GM18870 (cell line): ENCODE results near the gene ZIC5.

Source experiments
- ATAC-seq: cut with Tn5 transposase; IDR thresholded peaks from one replicate; pipeline ENCODE4 v1.9.1; 2021; ENCODE audit warnings: moderate library complexity; ENCODE audit not compliant: unreplicated experiment

The ZIC5 gene

DNA sequence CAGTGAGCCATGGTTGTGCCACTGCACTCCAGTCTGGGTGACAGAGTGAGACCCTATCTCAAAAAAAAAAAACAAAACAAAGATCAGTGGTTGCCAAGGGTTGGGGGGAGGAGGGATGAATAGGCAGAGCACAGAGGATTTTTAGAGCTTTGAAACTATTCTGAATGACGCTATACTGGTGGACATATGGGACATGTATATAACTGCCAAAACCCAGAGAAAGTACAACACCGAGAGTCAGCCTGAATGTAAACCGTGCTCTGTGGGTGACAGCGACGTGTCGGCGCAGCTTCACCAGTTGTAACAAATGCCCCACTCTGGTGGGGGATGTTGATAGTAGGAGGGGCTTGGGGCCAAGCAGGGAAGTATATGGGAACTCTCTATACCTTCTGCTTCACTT lies 32.9 kb downstream of the ZIC5 start:
- ATAC-seq = no peak

DNA sequence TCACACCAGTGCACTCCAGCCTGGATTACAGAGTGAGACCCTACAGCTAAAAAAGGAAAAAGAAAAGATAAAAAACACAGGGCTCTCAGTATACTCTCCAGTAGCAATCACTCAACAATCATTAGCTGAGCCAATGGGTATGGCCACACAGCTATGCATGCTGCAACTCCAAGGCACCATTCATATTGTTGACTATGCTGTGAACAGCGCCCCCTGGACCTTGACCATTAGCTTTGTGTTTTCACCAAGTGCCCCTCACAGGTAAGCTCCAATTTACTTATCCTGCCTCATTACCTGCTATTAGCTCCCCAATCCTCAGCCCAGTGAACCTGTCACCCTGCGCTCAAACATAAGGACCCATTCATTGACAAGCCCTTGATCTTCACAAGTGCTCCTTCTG lies 35.8 kb downstream of the ZIC5 start:
- ATAC-seq = no peak

DNA sequence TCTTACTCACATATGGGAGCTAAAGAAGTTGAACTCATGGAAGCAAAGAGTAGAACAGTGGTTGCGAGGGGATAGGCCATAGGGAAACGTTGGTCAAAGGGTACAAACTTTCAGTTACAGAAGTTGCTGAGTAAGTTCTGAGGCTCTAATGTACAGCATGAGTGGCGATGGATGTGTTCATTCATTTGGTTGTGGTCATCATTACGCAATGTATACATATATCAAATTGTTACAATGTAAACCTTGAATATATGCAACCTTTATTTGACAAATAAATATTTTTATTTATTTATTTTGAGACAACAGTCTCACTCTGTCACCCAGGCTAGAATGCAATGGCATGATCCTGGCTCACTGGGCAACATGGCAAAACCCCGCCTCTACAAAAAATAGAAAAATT lies 38.7 kb downstream of the ZIC5 start:
- ATAC-seq = no peak

DNA sequence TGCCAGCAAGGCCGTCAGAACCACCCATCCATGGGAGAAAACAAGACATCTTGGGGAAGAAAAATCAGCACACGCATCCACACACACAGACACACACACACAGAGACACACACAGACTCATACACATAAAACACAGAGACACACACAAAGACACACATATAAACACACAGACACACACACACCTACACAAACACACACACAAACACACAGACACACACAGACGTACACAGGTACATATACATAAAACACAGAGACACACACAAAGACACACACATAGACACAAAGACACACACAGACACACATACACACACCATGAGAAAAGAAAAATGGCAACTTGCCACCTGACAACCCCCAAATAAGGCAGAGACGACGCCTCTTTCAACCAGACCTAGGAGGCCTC lies 40.6 kb downstream of the ZIC5 start:
- no peak for ATAC-seq

DNA sequence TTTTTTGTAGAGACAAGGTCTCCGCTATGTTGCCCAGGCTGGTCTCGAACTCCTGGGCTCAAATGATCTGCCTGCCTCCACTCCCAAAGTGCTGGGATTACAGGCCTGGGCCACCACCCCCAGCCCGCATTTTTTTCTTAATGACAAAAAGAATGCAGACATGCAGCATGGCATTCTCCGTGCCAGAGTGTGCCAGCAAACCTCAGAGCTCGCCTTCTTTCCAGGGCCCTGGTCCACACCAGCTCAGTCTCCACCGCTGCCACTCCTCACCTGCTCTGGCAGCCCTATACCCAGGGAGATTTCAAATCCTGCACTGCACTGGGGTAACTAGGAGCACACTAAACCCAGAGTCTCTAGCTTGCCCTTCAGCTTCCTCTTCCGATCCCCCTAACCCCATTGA lies 41.7 kb downstream of the ZIC5 start:
- no peak for ATAC-seq

DNA sequence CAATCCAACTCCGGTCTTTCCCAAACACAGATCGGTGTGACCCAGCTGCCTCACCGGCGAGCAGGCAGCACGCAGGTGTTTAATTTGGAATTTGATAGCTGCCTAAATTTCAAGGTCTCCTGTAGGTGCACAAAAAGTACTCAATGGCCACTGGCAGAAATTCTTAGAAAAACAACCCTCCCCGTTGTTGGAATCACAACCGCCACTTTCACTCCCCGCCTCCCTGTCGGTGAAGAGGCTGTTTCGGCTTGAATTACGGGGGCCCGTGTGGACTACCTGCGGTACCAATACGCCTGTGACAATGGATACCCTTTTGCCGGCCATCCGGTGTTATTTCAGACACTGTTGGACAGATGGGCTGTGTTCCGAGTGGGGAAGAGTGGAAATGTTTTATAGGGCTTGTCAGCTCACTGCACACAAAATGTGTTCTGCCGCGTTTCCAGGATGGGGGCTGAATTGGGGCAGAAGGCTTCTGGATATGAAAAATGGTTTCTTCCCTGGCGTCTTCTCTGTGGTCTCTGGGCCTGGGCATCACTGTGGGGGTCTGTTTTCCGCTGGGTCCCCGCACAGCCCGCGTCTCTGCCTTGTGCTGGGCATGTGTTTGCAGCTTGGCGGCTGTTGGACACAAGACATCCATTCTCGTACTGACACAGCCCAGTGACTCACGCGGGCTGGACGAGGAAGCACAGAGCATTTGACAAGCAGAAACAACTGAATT lies 45.4 kb downstream of the ZIC5 start:
- no peak for ATAC-seq

DNA sequence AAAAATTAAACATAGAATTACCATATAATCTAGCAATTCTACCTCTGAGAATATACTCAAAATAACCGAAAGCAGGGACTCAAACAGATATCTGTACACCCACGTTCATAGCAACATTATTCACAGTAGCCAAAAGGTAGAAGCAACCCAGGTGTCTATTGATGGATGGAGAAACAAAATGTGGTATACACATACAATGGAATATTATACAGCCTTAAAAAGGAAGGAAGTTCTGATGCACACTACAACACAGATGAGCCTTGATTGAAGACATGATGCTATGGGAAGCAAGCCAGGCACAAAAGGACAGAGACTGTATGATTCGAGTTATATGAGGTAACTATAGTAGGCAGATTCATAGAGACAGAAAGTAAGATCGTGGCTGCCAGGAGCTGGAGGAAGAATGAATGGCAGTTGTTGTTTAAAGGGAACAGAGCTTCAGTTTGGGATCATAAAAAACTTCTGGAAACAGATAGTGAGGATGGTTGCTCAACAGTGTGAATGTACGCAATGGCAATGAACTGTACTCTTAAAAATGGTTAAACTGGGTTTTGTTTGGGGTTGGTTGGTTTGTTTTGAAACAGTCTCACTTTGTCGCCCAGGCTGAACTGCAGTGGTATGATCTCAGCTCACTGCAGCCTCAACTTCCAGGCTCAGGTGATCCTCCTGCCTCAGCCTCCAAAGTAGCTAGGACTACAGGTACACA lies 47.5 kb downstream of the ZIC5 start:
- no peak for ATAC-seq

DNA sequence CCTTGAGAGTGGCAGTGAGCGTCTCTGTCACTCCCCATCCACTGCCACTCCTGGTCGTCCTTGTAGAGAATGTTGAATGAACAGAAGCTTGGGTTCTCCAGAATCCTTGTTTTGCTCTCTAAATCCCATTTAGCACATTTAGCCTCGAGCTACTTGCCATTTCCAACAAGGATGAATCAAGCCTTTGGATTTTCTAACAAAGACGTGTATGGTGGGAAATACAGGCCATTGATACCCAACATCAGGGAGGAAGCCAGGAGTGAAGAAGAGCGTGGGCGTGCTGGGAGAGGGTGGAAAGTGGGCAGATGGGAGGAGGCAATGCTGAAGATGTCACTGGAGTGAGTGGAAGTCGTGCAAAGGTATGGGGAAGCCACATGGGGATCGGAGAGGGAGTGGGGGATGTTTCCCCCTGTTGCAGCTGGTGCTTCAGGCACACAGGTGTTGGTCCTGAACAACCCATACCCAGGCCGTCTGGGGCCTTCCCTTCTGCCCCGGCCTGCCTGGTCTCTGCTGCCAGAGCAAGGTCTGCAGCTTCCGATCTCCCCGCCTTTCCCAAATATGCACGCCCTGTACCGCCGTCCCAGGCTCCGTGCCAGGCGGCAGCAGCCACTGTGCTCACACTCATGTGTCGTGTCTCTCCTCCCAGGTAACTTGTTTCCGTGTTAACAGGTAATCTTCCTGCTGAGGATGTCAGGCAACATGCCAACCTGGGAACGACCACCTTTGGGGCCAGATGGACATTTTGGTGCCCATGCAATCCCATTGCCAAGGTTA lies 48.7 kb downstream of the ZIC5 start:
- no peak for ATAC-seq

DNA sequence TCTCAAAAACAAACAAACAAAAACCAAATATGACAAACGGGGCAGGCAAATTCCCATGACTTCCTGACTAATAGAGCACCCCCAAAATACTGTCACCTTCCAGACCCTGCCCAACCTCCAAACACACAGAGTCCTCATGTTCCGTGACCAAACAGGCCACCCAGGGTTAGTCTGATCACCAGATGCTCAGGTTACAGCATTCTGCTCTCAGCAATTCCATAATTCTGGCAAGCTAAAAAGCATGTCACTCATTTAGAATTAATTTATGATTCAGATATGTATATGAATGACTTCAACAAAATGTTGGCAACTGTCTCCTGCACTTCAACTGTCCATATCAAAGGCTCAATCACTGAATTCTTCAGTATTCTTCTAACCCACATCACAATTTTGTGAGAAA lies 52.4 kb downstream of the ZIC5 start:
- no peak for ATAC-seq

DNA sequence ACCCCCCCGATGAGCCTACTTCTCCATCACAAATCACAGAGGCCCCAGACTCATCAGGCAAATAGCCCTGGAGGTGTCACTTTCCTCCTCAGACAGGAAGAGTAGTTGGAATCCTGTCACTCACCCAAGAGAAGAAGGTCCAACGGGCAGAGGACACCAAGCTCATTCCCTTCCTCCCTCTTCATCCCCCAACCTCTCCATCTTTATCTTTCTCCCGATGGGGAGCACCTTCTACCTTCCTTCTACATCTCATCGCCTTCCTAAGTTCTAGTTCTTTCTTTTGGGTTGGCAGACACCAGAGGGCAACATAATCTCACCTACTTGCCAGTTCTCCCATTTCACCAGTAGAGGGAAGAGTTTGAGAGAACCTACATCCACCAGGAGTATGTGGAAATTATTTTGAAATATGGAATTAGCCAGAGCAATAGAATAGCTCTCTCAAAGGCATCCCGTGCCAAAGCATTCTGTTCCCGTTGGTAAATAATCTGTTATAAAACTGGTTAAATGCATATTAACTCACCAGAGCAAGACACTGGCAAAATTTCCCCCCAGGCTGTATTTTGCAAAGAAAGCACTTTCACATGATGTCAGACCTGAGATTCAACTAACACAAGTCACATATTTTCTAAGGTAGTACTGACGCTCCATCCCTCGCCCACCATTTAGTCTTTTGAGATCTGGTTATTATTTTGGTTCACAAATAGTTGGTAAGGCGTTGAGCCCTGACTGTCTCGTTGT lies 55.0 kb downstream of the ZIC5 start:
- peak; percentile 85 for ATAC-seq

DNA sequence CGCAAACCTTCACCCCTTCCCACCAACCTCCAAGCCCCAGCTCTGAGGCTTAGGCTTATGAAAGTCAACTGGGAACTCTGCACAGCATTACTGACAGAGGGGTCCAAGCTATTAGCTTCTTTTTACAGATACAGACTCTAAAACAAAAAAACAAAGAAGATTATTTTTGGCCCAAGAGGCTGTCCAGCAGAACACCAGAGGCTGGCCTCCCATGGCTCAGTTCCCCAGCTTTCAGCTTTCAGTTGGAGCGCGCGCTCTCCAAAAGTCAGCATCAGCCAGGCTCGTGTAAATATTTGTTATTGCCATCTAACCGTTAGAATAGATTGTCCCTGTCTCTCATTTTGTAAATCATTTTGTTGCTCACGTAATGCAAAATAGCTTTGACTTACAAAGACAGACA lies 58.4 kb downstream of the ZIC5 start:
- no peak for ATAC-seq
